GM12878 (cell line): ENCODE data around the gene ANKRD6. TPM values are rescaled to one million over a fixed set of nuclear protein-coding genes. Genes with fewer than 3 reads are reported as not detected.

Experiments used
- ATAC-seq: fragments of 200-7000 bp; cut with Tn5 transposase; 3 replicates; pipeline ENCODE4 v1.9.1; 2020; ENCODE audit warnings: mild to moderate bottlenecking, moderate library complexity
- BruUV-seq: library from RNA; stranded (reverse); fragments of 400-500 nt; replicated peaks from 2 replicates; lab custom pipeline; 2021; lab: Mats Ljungman, UMichigan
- CTCF ChIA-PET: fragments of 300-600 bp; sonication (Branson Sonifier 250); formaldehyde crosslinking; extraction: SDS; loops from one replicate; lab custom pipeline; 2021; ENCODE audit warnings: inconsistent platforms; lab: Yijun Ruan, JAX
- POLR2A ChIA-PET: fragments of 350-600 bp; formaldehyde crosslinking; extraction: SDS; loops from one replicate; lab custom pipeline; 2021; ENCODE audit warnings: inconsistent platforms; lab: Charles Lee
- RAD21 ChIA-PET: fragments of 300-600 bp; sonication (Branson Sonifier 250); formaldehyde crosslinking; loops from one replicate; lab custom pipeline; 2023; ENCODE audit warnings: antibody characterized with exemption; ENCODE audit not compliant: unreplicated experiment; lab: Charles Lee
- SMC1A ChIA-PET: fragments of 300-600 bp; sonication (Branson Sonifier 250); formaldehyde crosslinking; loops from one replicate; lab custom pipeline; 2023; ENCODE audit not compliant: unreplicated experiment, uncharacterized antibody; lab: Charles Lee
- DNase-seq: peaks from one replicate; pipeline ENCODE4 v3.0.0-alpha.2; 2011; ENCODE audit warnings: low read depth, low spot score
- FAIRE-seq: peaks from 3 replicates; lab custom pipeline; 2011; peaks lifted over from hg19 to GRCh38; lab: Jason Lieb, UNC
- H2AFZ ChIP-seq: 2 replicates; pipeline ENCODE4 v1.6.0; 2011; ENCODE audit warnings: low read depth, low read length, control low read depth; ENCODE audit not compliant: control insufficient read depth
- H3K27ac ChIP-seq: 2 replicates; pipeline ENCODE4 v1.5.1; 2011; ENCODE audit warnings: control low read depth; ENCODE audit not compliant: control insufficient read depth, insufficient read depth
- H3K27me3 ChIP-seq, 2 experiments: replicated peaks in 1 of 2; 2 replicates each; pipeline versions ENCODE4 v1.6.0 to v1.6.1; 2011; ENCODE audit warnings: low read length in 1 of 2; ENCODE audit not compliant: control insufficient read depth in 2 of 2, insufficient read depth in 2 of 2
- H3K36me3 ChIP-seq, 2 experiments: 2 replicates each; pipeline ENCODE4 v1.5.1; 2011; ENCODE audit warnings: low read length in 1 of 2; ENCODE audit not compliant: control insufficient read depth in 2 of 2, insufficient read depth in 2 of 2
- H3K4me1 ChIP-seq: 2 replicates; pipeline ENCODE4 v1.6.1; 2011; ENCODE audit warnings: mild to moderate bottlenecking, low read length, moderate library complexity, mixed read lengths; ENCODE audit not compliant: control insufficient read depth, insufficient read depth
- H3K4me2 ChIP-seq: 2 replicates; pipeline ENCODE4 v1.6.0; 2011; ENCODE audit warnings: control low read depth; ENCODE audit not compliant: control insufficient read depth, insufficient read depth
- H3K4me3 ChIP-seq: fragments of 200-600 bp; sonication (generic); 2 replicates; pipeline ENCODE4 v1.5.1; 2016
- H3K79me2 ChIP-seq: 2 replicates; pipeline ENCODE4 v1.6.0; 2011; ENCODE audit warnings: low read length; ENCODE audit not compliant: control insufficient read depth, insufficient read depth
- H3K9ac ChIP-seq: 2 replicates; pipeline ENCODE4 v1.8.0; 2011; ENCODE audit warnings: low read length, control low read depth, mixed read lengths; ENCODE audit not compliant: control insufficient read depth, insufficient read depth
- H3K9me3 ChIP-seq: replicated peaks from 3 replicates; pipeline ENCODE4 v1.5.1; 2011; ENCODE audit warnings: mild to moderate bottlenecking, low read length; ENCODE audit not compliant: control insufficient read depth, insufficient read depth
- H4K20me1 ChIP-seq: 2 replicates; pipeline ENCODE4 v1.6.0; 2011; ENCODE audit not compliant: control insufficient read depth, insufficient read depth
- CEBPZ ChIP-seq: fragments of 150-350 bp; IDR thresholded peaks from 2 replicates; pipeline ENCODE4 v1.6.1; 2016; ENCODE audit warnings: low read depth, low read length
- CTCF ChIP-seq, 3 experiments: IDR thresholded peaks in 2 of 3; conservative IDR thresholded peaks in 1 of 3; 2 replicates each; pipeline ENCODE4 v1.5.1; 2011; ENCODE audit warnings: low read depth in 3 of 3, low read length in 3 of 3, mild to moderate bottlenecking in 3 of 3, control low read depth in 2 of 3, moderate library complexity in 2 of 3, inconsistent platforms in 1 of 3, mixed read lengths in 1 of 3; ENCODE audit not compliant: control insufficient read depth in 2 of 3, insufficient read depth in 1 of 3; ENCODE audit errors: extremely low read depth in 1 of 3
- WGBS: methylation state at CpG from one replicate; pipeline ENCODE4 v1.1.6; 2016; ENCODE audit warnings: low lambda C conversion rate; ENCODE audit not compliant: insufficient replicate concordance, insufficient coverage; ENCODE audit errors: missing lambda C conversion rate; 5-methylcytosine and 5-hydroxymethylcytosine counted together
- in situ Hi-C: fragments of 300-500 bp; cut with MboI; formaldehyde crosslinking; loops from 9 replicates; pipeline ENCODE4 v1.14.3; 2018; ENCODE audit warnings: mixed read lengths
- intact Hi-C: fragments of 100-400 bp; cut with micrococcal nuclease; formaldehyde crosslinking; loops from one replicate; pipeline ENCODE4 v1.14.2; 2022; ENCODE audit not compliant: unreplicated experiment
- polyA plus RNA-seq, 11 experiments: library from polyadenylated mRNA; depleted of rRNA in 4 of 11; unstranded in 6 of 11; stranded (reverse) in 5 of 11; fragments of >200 nt; fragmentation: Nextera tagmentation in 4 of 11; fragmentation: Illumina TruSeq in 1 of 11; extraction: Ambion mirVana in 4 of 11; extraction: Trizol in 1 of 11; gene quantifications; 1 replicate in 1 of 11; 2 replicates in 10 of 11; pipeline versions ENCODE4 v1.2.1 to v1.2.3, GENCODE V29; 2011 to 2016; ENCODE audit warnings: inconsistent platforms in 2 of 11, missing spikeins in 2 of 11, low read depth in 1 of 11
- total RNA-seq, 4 experiments: library from RNA; depleted of rRNA in 3 of 4; stranded (reverse); fragments of >200 nt in 3 of 4; fragmentation: Illumina TruSeq in 1 of 4; extraction: Trizol in 1 of 4; gene quantifications; 2 replicates each; pipeline versions ENCODE4 v1.2.1 to v1.2.3, GENCODE V29; 2013 to 2021

Gene ANKRD6
- total and polyA plus RNA-seq, 10 of the 15 experiments (the other 5 are each of a cell fraction or from before 2014, with no cell fraction given) = 0.03 to 0.90 (median 0.38) TPM

- Histone ChIP-seq H3K4me3 (no peak overlapping the region), H3K27ac (no peak overlapping the region), H3K4me1 (no peaks in the 10 kb centered on the region), H2AFZ (no peak overlapping the region), H3K79me2 (no peaks in the 10 kb centered on the region), H3K4me2 (no peak overlapping the region), H4K20me1 (no peaks in the 10 kb centered on the region), H3K9me3 (no peaks in the 10 kb centered on the region), H3K36me3 (no peaks in the 10 kb centered on the region), H3K9ac (no peak overlapping the region), H3K27me3 (no peaks in the 10 kb centered on the region)
- DNase-seq = no peak
- SMC1A ChIA-PET = no interaction called here
- in situ Hi-C loops (no loop called here), intact Hi-C loops (no loop called here)
- TF ChIP-seq CEBPZ (no peak), CTCF (IDR thresholded peaks at IDR 0.05 in 2 of 3, conservative IDR thresholded peaks at IDR 0.05 in 1 of 3; ENCODE audit: control insufficient read depth in 2 of 3, extremely low read depth in 1 of 3, insufficient read depth in 1 of 3, low read depth in 3 of 3, low read length in 3 of 3) (0 out of 6 replicates have a peak, but pooled peaks of 1 of the 3 experiments have one; percentile 4)
- RAD21 ChIA-PET = no interaction called here
- FAIRE-seq = no peak
- BruUV-seq = no TSS peak
- CTCF ChIA-PET = no interaction called here
- POLR2A ChIA-PET = no interaction called here
- 63% methylated on average over 2 of the region's 2 CpGs for WGBS
- ATAC-seq = 0 out of 3 replicates have a peak, but pooled peaks have one; percentile 34
These were observed 150.6 kb downstream of the ANKRD6 start for GRCh38 chr6:89583559-89583958.
